Spleen (tissue), 11 donors: ENCODE measurements around the gene TBC1D2. TPM values are rescaled to one million over a fixed set of nuclear protein-coding genes. Genes with fewer than 3 reads are reported as not detected.

ENCODE experiments used
- DNase-seq: peaks from one replicate; pipeline ENCODE4 v3.0.0-alpha.2; 2020
- H3K27ac ChIP-seq, 8 donors: fragments of 200-600 bp; sonication (generic) in 7 of 8; 1 replicate in 4 of 8; 2 replicates in 4 of 8; pipeline versions ENCODE4 v1.5.0 to v1.8.0; 2016 to 2021; ENCODE audit warnings: inconsistent platforms in 4 of 8, mild to moderate bottlenecking in 4 of 8, moderate library complexity in 1 of 8
- H3K27me3 ChIP-seq, 7 donors: fragments of 200-600 bp; sonication (generic) in 6 of 7; replicated peaks in 1 of 7; 1 replicate in 4 of 7; 2 replicates in 3 of 7; pipeline versions ENCODE4 v1.5.0 to v1.8.0; 2016 to 2021; ENCODE audit warnings: inconsistent platforms in 3 of 7, mild to moderate bottlenecking in 1 of 7
- H3K36me3 ChIP-seq, 6 donors: fragments of 200-600 bp; sonication (generic) in 5 of 6; 1 replicate in 4 of 6; 2 replicates in 2 of 6; pipeline versions ENCODE4 v1.5.0 to v1.8.0; 2016 to 2021; ENCODE audit warnings: inconsistent platforms in 2 of 6
- H3K4me1 ChIP-seq, 6 donors: fragments of 200-600 bp; sonication (generic) in 5 of 6; 1 replicate in 3 of 6; 2 replicates in 3 of 6; pipeline versions ENCODE4 v1.5.0 to v1.8.0; 2016 to 2021; ENCODE audit warnings: inconsistent platforms in 3 of 6
- H3K4me3 ChIP-seq, 8 donors: fragments of 200-600 bp; sonication (generic) in 7 of 8; 1 replicate in 4 of 8; 2 replicates in 4 of 8; pipeline versions ENCODE4 v1.5.0 to v1.8.0; 2016 to 2021; ENCODE audit warnings: inconsistent platforms in 4 of 8, mild to moderate bottlenecking in 4 of 8, moderate library complexity in 2 of 8
- H3K9me3 ChIP-seq, 8 donors: fragments of 200-600 bp; sonication (generic) in 7 of 8; 1 replicate in 4 of 8; 2 replicates in 4 of 8; pipeline versions ENCODE4 v1.5.0 to v1.8.0; 2016 to 2021; ENCODE audit warnings: inconsistent platforms in 4 of 8
- POLR2A ChIP-seq, 3 donors: fragments of 450-650 bp; IDR thresholded peaks; one replicate each; pipeline ENCODE4 v1.5.1; 2017; ENCODE audit warnings: antibody characterized with exemption in 3 of 3, mild to moderate bottlenecking in 1 of 3
- POLR2AphosphoS5 ChIP-seq, 3 donors: sonication (generic); formaldehyde crosslinking; IDR thresholded peaks; one replicate each; pipeline ENCODE4 v1.5.1; 2017; ENCODE audit warnings: antibody characterized with exemption in 3 of 3
- WGBS, 5 donors: extraction: QIAGEN DNeasy Blood & Tissue Kit in 3 of 5; methylation state at CpG; one replicate each; pipeline versions ENCODE4 v1.1.5 to v1.1.7; 2013 to 2018; 5-methylcytosine and 5-hydroxymethylcytosine counted together
- intact Hi-C: fragments of 100-400 bp; cut with DNase I; formaldehyde crosslinking; loops from one replicate; pipeline ENCODE4 v1.15.0; 2023; ENCODE audit warnings: low total_unique reads
- polyA plus RNA-seq, 3 donors: library from polyadenylated mRNA; stranded (reverse); fragments of 200-250 nt; gene quantifications; one replicate each; pipeline ENCODE4 v1.2.1, GENCODE V29; 2013
- total RNA-seq, 7 donors: library from RNA; depleted of rRNA in 3 of 7; stranded (reverse); fragments of >200 nt in 3 of 7; fragmentation: NEBNext Ultra II Directional in 4 of 7; extraction: Animal tissue kit (Norgen Biotek cat#: 25700) in 4 of 7; gene quantifications; one replicate each; pipeline versions ENCODE4 v1.1.0 to v1.2.1, GENCODE V29; 2016 to 2021
- TF ChIP-seq, protein P1 (sequence below), 11 experiments: fragments of 200-600 bp in 7 of 11; fragments of 450-650 bp in 4 of 11; sonication (generic) in 4 of 11; IDR thresholded peaks in 8 of 11; conservative IDR thresholded peaks in 3 of 11; 1 replicate in 7 of 11; 2 replicates in 4 of 11; pipeline versions ENCODE4 v1.4.0 to v1.8.0; 2016 to 2021; ENCODE audit warnings: antibody characterized with exemption in 11 of 11, inconsistent platforms in 4 of 11, mild to moderate bottlenecking in 1 of 11
- donor health status: healthy with polysubstance abuse.
- donor health status: DM: no; HTN: no; CAD: no; lungs with moderate emphysema.
- donor health status: DM: no; HTN: no; CAD: no.
- donor health status: Bipolar disorder and iron deficiency.
- donor health status: healthy.
- donor health status: DM: no; HTN: no; CAD: no.
- donor health status: DM: yes; HTN: yes; CAD: no.

Gene TBC1D2
- total and polyA plus RNA-seq, 10 donors: 2.7 to 27.2 (median 12.4) TPM

DNA sequence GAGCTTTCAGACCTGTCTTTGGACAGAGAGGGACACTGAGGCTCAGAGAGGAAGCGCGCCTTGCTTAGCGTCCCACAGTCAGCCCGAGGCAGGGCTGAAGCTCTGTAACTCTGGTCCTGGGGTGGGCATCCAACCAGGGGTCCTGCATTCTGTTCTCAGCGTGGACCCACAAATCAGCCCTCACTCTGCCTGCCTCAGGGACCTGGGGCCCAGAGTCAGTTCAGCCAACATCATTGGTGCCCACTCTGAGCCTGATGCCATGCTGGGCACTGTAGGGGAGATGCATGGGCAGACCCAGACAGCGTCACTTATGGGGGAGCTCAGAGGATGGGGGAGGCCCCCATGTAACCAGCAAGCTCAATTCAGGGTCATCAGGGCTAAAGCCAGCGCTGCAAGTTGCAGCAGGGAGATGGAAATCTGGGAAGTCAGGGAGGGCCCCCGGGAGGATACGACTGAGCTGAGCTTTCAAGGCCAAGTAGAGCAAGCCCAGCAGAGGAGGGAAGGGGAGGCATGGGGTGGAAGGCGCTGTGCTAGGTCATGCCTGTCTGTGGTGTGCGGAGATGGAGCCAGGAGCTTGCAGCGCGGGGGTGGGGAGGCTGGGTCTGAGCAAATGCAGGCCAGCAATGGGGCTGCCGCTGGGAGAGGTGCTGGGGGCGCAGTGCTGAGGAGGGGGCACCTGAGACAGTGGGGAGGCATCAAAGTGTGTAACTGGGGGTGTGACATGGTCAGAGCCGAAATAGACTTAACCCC is 84.1 kb downstream of the TBC1D2 start:
- Histone ChIP-seq H3K9me3 (no peaks in the 10 kb centered on the region), H3K27ac (no peak overlapping the region), H3K27me3 (no peaks in the 10 kb centered on the region), H3K4me3 (no peak overlapping the region), H3K4me1 (peaks cover 0 to 47% (median 33%) of the 10 kb centered on the region in 6 donors), H3K36me3 (peaks cover 0 to 4% (median 0%) of the 10 kb centered on the region in 6 donors)
- TF ChIP-seq POLR2AphosphoS5 (IDR thresholded peaks at IDR 0.05): no peak
- TF ChIP-seq, protein P1, sequence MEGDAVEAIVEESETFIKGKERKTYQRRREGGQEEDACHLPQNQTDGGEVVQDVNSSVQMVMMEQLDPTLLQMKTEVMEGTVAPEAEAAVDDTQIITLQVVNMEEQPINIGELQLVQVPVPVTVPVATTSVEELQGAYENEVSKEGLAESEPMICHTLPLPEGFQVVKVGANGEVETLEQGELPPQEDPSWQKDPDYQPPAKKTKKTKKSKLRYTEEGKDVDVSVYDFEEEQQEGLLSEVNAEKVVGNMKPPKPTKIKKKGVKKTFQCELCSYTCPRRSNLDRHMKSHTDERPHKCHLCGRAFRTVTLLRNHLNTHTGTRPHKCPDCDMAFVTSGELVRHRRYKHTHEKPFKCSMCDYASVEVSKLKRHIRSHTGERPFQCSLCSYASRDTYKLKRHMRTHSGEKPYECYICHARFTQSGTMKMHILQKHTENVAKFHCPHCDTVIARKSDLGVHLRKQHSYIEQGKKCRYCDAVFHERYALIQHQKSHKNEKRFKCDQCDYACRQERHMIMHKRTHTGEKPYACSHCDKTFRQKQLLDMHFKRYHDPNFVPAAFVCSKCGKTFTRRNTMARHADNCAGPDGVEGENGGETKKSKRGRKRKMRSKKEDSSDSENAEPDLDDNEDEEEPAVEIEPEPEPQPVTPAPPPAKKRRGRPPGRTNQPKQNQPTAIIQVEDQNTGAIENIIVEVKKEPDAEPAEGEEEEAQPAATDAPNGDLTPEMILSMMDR (IDR thresholded peaks at IDR 0.05 in 8 of 11, conservative IDR thresholded peaks at IDR 0.05 in 3 of 11): no peak
- no peak for TF ChIP-seq POLR2A (IDR thresholded peaks at IDR 0.05)
- intact Hi-C loops: no loop called here
- DNase-seq: no peak
- WGBS, 5 donors: 72 to 90% (median 82%) methylated on average over 15 to 16 of the region's 16 CpGs

DNA sequence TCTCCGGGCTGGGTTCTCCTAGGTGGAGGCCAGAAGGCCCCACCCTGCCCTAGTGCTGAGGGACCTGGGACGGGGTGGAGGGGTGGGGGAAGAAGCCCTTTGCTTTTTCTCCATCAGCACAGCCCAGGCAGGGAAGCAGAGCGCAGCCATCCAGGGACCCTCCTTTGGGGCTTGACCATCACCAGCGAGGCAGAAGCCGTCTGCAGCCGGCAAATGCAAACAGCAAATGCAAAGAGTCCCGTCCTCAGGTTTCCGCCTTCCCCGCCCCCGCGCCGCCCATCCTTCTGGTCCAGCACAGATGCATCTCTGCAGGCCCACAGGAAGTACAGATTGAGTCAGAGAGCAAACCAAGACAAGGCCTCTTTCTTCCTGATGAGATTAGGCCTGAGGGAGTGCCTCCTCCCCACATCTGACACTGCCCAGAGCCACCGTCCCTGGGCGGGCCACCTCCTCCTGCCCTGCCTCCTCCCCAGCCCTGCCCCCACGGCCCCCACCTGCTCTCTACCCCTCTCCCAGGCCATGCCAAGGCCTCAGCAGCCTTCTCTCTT is 86.4 kb downstream of the TBC1D2 start:
- H3K4me3 ChIP-seq: peak overlapping the region in 1 of 8 donors; percentile 35
- TF ChIP-seq, protein P1 (IDR thresholded peaks at IDR 0.05 in 8 of 11, conservative IDR thresholded peaks at IDR 0.05 in 3 of 11): no peak
- peak in 1 of 3 donors; percentile 21 for TF ChIP-seq POLR2AphosphoS5 (IDR thresholded peaks at IDR 0.05)
- peak; percentile 87 for DNase-seq
- H3K36me3 ChIP-seq: peaks cover 0 to 4% (median 0%) of the 10 kb centered on the region in 6 donors
- 26 to 71% (median 55%) methylated on average over 14 to 15 of the region's 15 CpGs for WGBS, 5 donors
- H3K4me1 ChIP-seq: peaks cover 0 to 41% (median 23%) of the 10 kb centered on the region in 6 donors
- peak overlapping the region in 4 of 8 donors; percentile 41 to 83 (median 64) for H3K27ac ChIP-seq
- H3K27me3 ChIP-seq: no peaks in the 10 kb centered on the region
- intact Hi-C loops: no loop called here
- H3K9me3 ChIP-seq: no peaks in the 10 kb centered on the region

GRCh38 chr9:98168153-98168780 is 87.2 kb downstream of the TBC1D2 start:
- Histone ChIP-seq H3K27me3 (no peaks in the 10 kb centered on the region), H3K27ac (peak overlapping the region in 3 of 8 donors; percentile 53 to 83 (median 76)), H3K36me3 (no peaks in the 10 kb centered on the region), H3K4me3 (peak overlapping the region in 1 of 8 donors; percentile 35), H3K4me1 (peaks cover 0 to 41% (median 23%) of the 10 kb centered on the region in 6 donors), H3K9me3 (no peaks in the 10 kb centered on the region)
- peak; percentile 25 for DNase-seq
- WGBS, 5 donors: 61 to 83% (median 71%) methylated on average over 3 of the region's 3 CpGs
- TF ChIP-seq, protein P1 (IDR thresholded peaks at IDR 0.05 in 8 of 11, conservative IDR thresholded peaks at IDR 0.05 in 3 of 11): no peak
- no peak for TF ChIP-seq POLR2AphosphoS5 (IDR thresholded peaks at IDR 0.05)
- TF ChIP-seq POLR2A (IDR thresholded peaks at IDR 0.05): no peak
- intact Hi-C loops: no loop called here

DNA sequence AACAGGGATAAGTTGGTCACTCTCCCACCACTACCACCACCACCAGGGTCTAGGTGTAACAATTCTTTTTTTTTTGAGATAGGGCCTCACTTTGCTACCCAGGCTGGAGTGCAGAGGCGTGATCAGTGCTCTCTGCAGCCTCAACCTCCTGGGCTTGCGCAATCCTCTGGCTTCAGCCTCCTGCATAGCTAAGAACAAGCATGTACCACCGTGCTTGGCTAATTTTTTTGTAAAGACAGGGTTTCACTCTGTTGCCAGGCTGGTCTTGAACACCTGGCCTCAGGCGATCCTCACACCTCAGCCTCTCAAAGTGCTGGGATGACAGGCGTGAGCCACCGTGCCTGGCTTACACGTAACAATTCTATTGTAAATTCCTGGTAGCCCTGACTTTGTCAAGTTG is 90.5 kb downstream of the TBC1D2 start:
- intact Hi-C loops: no loop called here
- Histone ChIP-seq H3K9me3 (no peaks in the 10 kb centered on the region), H3K4me1 (peaks cover 0 to 38% (median 19%) of the 10 kb centered on the region in 6 donors), H3K27ac (no peak overlapping the region), H3K36me3 (no peaks in the 10 kb centered on the region), H3K4me3 (no peak overlapping the region), H3K27me3 (no peaks in the 10 kb centered on the region)
- DNase-seq: no peak
- TF ChIP-seq POLR2A (IDR thresholded peaks at IDR 0.05) (no peak), POLR2AphosphoS5 (IDR thresholded peaks at IDR 0.05) (no peak)
- TF ChIP-seq, protein P1 (IDR thresholded peaks at IDR 0.05 in 8 of 11, conservative IDR thresholded peaks at IDR 0.05 in 3 of 11): no peak
- 79 to 93% (median 86%) methylated on average over 7 of the region's 7 CpGs for WGBS, 5 donors
